Measurements from ENCODE around the gene C1orf159.

The C1orf159 gene

GRCh38 chr1:1137256-1138045 lies 21.6 kb upstream of the C1orf159 start:
- no peak for TF ChIP-seq CTCF (IDR thresholded peaks at IDR 0.05; ENCODE audit: insufficient read depth, low read depth, low read length, missing control alignments)
- DNase-seq (ENCODE audit: low read depth), result no peak
- no peak overlapping the region for H3K4me3 ChIP-seq (ENCODE audit: low read length)

- no peak for TF ChIP-seq CTCF (IDR thresholded peaks at IDR 0.05; ENCODE audit: insufficient read depth, low read depth, low read length, missing control alignments)
- no peak overlapping the region for H3K4me3 ChIP-seq (ENCODE audit: low read length)
- no peak for DNase-seq (ENCODE audit: low read depth)
Measured at GRCh38 chr1:1136547-1137230, 20.8 kb upstream of the C1orf159 start.

- DNase-seq (ENCODE audit: low read depth), result no peak
- no peak for TF ChIP-seq CTCF (IDR thresholded peaks at IDR 0.05; ENCODE audit: insufficient read depth, low read depth, low read length, missing control alignments)
Measured at GRCh38 chr1:1135339-1136136, 19.6 kb upstream of the C1orf159 start.

GRCh38 chr1:1134300-1134970 lies 18.5 kb upstream of the C1orf159 start:
- no peak overlapping the region for H3K4me3 ChIP-seq (ENCODE audit: low read length)
- TF ChIP-seq CTCF (IDR thresholded peaks at IDR 0.05; ENCODE audit: insufficient read depth, low read depth, low read length, missing control alignments), result no peak
- no peak for DNase-seq (ENCODE audit: low read depth)

More at GRCh38 chr1:1135339-1136136, 19.6 kb upstream of the C1orf159 start:
- no peak overlapping the region for H3K4me3 ChIP-seq (ENCODE audit: low read length)

- DNase-seq (ENCODE audit: low read depth), result no peak
- H3K4me3 ChIP-seq (ENCODE audit: low read length), result no peak overlapping the region
- TF ChIP-seq CTCF (IDR thresholded peaks at IDR 0.05; ENCODE audit: insufficient read depth, low read depth, low read length, missing control alignments), result no peak
Measured at GRCh38 chr1:1132956-1133750, 17.3 kb upstream of the C1orf159 start.

Measured in epithelial cell of esophagus (primary cell).